Stimulated activated naive B cell treated with anti-CD40 and anti-IgM and Interleukin-4, amounts not matched to agents 10 μg/mL and 1 μg/mL and 100 μg/mL, for 72 hours (primary cell): ENCODE data around the gene VSIG4.
A peak's percentile ranks its signal among the peaks of the same experiment; 100 is the strongest.
"Not testable (repeated sequence)": the region's sequence is repeated elsewhere in the genome, so short reads cannot be mapped to it uniquely, and the experiment has no call there.

Experiments
- ATAC-seq, 2 donors: fragments of 150-1000 bp; cut with Tn5 transposase; replicated peaks; 2 replicates each; pipeline ENCODE4 v1.10.0; 2021; ENCODE audit warnings: moderate library complexity in 1 of 2
- DNase-seq: peaks from one replicate; pipeline ENCODE4 v3.0.0; 2021
- H3K27ac Mint-ChIP-seq: one replicate; pipeline ENCODE4 v1.8.0; 2022; ENCODE audit warnings: mild to moderate bottlenecking, mixed read lengths
- H3K27me3 Mint-ChIP-seq, 2 donors: one replicate each; pipeline ENCODE4 v1.8.0; 2022; ENCODE audit warnings: mixed read lengths in 2 of 2
- H3K36me3 Mint-ChIP-seq, 2 donors: one replicate each; pipeline ENCODE4 v1.8.0; 2022; ENCODE audit warnings: mixed read lengths in 2 of 2, mild to moderate bottlenecking in 1 of 2
- H3K4me1 Mint-ChIP-seq, 2 donors: one replicate each; pipeline ENCODE4 v1.8.0; 2022; ENCODE audit warnings: mixed read lengths in 2 of 2, mild to moderate bottlenecking in 1 of 2
- H3K4me3 Mint-ChIP-seq, 2 donors: one replicate each; pipeline ENCODE4 v1.8.0; 2022; ENCODE audit warnings: mild to moderate bottlenecking in 2 of 2, mixed read lengths in 2 of 2, moderate library complexity in 1 of 2
- H3K9me3 Mint-ChIP-seq, 2 donors: one replicate each; pipeline ENCODE4 v1.8.0; 2022; ENCODE audit warnings: mixed read lengths in 2 of 2, mild to moderate bottlenecking in 1 of 2

VSIG4 gene

DNA sequence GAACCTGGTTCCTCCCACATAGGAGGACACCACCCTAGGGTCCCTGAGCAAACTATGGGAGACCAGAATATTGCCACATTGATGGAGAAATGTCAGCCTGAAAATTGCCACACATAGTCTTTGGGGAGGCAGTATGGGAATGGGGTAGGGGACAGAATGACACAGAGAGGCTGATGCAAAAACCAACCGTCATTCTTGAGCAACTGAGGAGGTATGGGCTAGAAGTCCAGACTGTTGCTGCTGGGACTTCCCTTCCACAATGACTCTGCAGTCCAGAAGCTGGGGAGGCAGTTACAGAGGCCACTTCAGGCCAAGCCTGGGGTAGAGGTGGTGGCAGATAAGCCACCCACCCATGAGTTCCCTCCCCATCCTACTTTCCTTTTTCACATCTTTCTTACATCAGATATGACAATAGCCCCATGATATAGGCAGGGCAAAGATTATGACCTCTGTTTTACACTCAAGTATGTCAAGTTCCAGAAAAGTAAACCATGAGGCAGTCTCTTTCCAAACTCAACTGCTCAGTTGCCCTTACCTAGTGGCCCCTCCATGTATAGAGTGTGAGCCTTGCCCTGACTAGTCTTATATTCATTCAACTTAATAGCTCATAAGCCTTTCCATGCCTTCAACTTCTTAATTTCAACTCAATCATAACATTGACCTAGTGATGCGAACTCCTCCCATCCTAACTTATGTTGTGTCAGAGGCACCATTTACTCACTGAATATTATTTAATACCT lies 41.7 kb downstream of the VSIG4 start:
- H3K9me3 Mint-ChIP-seq = no peaks in the 10 kb centered on the region
- H3K4me3 Mint-ChIP-seq = no peak overlapping the region
- peaks cover 0 to 3% of the 10 kb centered on the region in 2 donors for H3K36me3 Mint-ChIP-seq
- H3K27ac Mint-ChIP-seq = no peak overlapping the region
- ATAC-seq = no peak
- H3K27me3 Mint-ChIP-seq = peaks cover 0 to 7% of the 10 kb centered on the region in 2 donors
- no peak for DNase-seq
- peaks cover 50 to 63% of the 10 kb centered on the region in 2 donors for H3K4me1 Mint-ChIP-seq

DNA sequence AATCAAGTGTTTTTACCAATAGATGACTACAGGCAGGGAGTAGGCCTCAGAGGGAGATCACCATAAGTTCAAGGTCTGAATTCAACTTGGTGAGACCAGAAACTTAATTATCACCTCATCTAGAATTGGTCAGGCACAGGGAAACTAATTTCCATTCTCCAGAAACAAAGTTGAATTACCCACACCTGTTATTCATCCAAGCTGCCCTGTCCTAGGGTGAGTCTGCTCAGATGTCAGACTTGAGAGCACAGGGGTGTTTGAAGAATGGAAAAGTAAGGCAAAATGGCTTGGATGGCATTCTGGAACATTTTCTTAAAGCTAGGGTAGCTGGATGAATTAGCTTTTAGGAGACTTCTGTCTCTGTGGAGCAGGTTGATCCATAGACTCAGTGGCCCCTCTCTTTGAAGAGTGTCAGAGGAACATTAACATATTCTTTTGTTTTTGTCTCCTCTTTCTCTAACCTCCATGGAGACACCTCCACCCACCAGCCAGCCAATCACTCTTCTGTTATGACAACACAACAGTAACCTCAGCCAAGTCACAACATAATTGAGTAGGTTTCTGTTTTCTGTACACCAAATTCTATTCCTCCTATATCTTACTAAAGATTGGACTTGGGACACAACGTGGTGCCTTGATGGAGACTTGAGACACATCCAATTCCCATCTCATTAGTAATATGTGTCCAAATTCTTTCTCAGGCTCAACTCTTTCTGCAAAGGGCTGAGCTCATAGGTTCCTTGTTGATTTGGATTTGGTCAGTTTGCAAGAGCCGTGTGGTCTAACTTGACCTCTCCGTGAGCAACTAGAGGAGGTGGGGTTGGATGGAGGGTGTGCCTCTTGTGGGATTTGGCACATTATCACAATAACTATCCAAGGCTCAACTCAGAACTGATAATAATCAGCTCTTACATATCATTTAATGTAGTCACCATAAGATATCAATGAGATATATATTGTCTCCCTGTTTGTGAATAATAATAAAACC lies 45.1 kb downstream of the VSIG4 start:
- H3K36me3 Mint-ChIP-seq = peaks cover 2 to 3% of the 10 kb centered on the region in 2 donors
- peaks cover 26 to 33% of the 10 kb centered on the region in 2 donors for H3K4me1 Mint-ChIP-seq
- no peak overlapping the region for H3K4me3 Mint-ChIP-seq
- no peaks in the 10 kb centered on the region for H3K9me3 Mint-ChIP-seq
- H3K27me3 Mint-ChIP-seq = peaks cover 0 to 8% of the 10 kb centered on the region in 2 donors
- no peak for DNase-seq
- ATAC-seq = peak in 1 of 2 donors; percentile 59
- H3K27ac Mint-ChIP-seq = peak overlapping the region; percentile 57

DNA sequence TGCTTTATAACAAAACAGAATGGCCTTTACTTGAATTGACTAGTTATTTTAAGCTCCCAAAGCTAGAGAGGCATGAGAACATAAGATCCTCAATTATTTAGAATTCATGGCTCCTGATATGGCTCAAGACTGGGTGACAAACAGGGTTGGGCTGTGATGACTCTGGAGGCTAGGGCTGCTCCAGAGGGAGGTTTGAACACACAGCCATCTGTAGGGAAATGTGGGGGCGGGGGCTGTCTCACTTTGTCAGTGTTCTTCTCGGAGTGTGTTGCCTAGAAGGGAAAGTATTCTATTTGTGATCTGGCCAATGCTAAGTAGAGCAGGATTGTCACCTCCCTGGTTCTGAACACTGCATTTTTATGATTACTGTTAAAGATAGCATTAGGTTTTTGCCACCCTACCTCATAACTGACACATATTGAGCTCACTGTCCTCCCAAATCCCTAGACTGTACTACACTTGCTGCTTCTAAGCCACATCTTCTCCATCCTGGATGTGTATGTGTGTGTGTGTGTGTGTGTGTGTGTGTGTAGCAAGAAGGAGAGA lies 45.9 kb downstream of the VSIG4 start:
- DNase-seq (no peak), ATAC-seq (peak in 1 of 2 donors; percentile 36)
- H3K27ac Mint-ChIP-seq = peak overlapping the region; percentile 57
- peaks cover 0 to 6% of the 10 kb centered on the region in 2 donors for H3K27me3 Mint-ChIP-seq
- no peak overlapping the region for H3K4me3 Mint-ChIP-seq
- peaks cover 21 to 24% of the 10 kb centered on the region in 2 donors for H3K4me1 Mint-ChIP-seq
- no peaks in the 10 kb centered on the region for H3K9me3 Mint-ChIP-seq
- H3K36me3 Mint-ChIP-seq = peaks cover 2 to 3% of the 10 kb centered on the region in 2 donors

DNA sequence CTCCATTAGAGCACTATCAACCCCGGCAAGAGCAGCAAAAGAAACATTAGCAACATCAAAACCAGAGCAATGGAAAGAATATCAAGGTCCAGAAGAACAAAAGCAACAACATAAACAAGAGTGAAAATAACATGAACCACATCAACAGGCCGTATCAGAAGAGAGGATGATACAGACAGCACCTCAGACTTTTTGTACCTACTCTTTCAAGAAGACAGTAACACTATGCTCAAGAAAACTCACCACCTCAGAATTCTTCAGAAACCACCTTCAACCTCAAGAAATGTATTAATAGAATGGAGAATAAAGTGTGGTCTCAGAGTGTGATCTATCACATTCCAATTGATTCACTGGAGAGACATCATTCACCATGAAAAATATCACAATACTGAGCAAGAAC lies 46.5 kb downstream of the VSIG4 start:
- Mint-ChIP-seq H3K4me3 (no peak overlapping the region), H3K36me3 (peaks cover 2 to 3% of the 10 kb centered on the region in 2 donors), H3K27me3 (peaks cover 0 to 6% of the 10 kb centered on the region in 2 donors), H3K27ac (no peak overlapping the region), H3K4me1 (peaks cover 18 to 20% of the 10 kb centered on the region in 2 donors), H3K9me3 (no peaks in the 10 kb centered on the region)
- ATAC-seq (peak in 1 of 2 donors; percentile 47), DNase-seq (no peak)

DNA sequence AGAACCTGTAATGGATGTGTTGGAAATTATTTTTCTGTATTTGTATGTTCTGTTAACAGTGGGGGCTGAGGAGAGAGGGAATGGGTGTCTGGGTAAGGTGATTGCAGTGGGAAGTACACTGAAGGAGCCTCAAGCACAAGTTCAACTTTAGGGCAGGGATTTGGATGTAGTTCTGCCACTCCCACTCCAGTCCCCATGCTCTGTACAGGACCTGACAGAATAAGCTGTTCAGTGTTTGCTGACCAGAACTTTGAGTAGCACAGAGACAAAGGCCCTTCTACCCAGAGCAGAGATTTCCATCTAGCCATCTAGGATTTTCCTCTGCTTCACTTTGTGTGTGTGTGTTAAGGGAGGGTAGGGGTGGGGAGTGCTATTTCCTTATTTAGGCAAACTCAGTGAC lies 49.2 kb downstream of the VSIG4 start:
- H3K27me3 Mint-ChIP-seq = peaks cover 0 to 6% of the 10 kb centered on the region in 2 donors
- no peak for ATAC-seq
- H3K9me3 Mint-ChIP-seq = no peaks in the 10 kb centered on the region
- peaks cover 2 to 3% of the 10 kb centered on the region in 2 donors for H3K36me3 Mint-ChIP-seq
- H3K27ac Mint-ChIP-seq = no peak overlapping the region
- H3K4me3 Mint-ChIP-seq = no peak overlapping the region
- H3K4me1 Mint-ChIP-seq = peaks cover 29 to 31% of the 10 kb centered on the region in 2 donors
- DNase-seq = no peak

DNA sequence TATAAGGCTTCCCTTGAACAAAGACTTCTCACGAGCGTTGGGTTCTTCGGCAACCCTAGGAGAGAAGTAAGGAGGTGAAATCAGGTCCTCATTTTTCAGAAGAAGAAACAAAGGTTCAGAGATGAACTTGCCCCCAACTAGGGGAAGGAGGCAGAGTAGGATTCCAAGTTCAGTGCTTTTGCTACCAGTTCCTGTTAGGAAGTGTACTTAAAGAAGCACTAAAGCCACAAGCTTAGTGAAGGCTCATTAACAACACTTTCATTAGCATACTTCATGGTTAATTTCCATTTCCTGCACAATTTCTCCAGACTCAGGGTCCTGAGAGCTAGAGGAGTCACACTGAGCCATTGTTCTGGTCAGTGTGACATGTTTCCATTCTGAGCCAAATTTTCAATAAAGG lies 52.1 kb downstream of the VSIG4 start:
- Mint-ChIP-seq H3K4me1 (peaks cover 18 to 24% of the 10 kb centered on the region in 2 donors), H3K27ac (peak overlapping the region; percentile 2), H3K9me3 (no peaks in the 10 kb centered on the region), H3K27me3 (no peaks in the 10 kb centered on the region), H3K36me3 (peaks cover 2 to 3% of the 10 kb centered on the region in 2 donors), H3K4me3 (no peak overlapping the region)
- DNase-seq (no peak), ATAC-seq (no peak)

DNA sequence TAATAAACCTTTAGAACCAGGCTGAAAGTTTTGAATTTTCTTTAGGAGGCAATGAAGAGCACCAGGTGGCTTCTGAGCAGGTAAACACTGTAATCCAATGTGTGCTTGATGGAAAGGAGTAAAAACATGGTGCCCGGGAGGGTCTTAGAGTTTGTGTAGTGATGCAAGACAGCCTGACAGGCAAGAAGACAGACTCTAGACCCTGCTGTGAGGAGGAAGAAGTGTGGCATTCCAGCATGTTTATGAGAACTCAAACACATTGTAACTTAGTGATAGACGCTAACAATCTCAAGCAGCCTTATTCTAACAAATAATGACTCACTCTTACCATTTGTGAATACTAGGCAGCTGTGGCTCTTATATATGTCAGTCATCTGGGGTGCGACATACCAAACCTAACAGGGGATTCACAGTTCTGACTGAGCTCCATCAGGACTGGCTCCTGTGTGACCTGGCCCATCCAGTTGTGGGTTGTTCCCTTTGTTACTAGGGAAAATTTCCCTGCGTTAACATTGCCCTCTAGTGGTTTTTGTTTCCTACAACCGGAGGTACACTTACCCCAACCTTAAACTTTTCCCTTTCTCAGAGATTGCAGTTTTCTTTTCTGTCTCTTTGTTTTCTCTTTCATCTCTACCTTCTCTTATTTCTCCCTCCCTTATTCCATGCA lies 53.8 kb downstream of the VSIG4 start:
- ATAC-seq (peak; percentile 99), DNase-seq (peak; percentile 50)
- Mint-ChIP-seq H3K27ac (peak overlapping the region; percentile 37), H3K9me3 (no peaks in the 10 kb centered on the region), H3K4me3 (no peak overlapping the region), H3K4me1 (peaks cover 21 to 33% of the 10 kb centered on the region in 2 donors), H3K36me3 (no peaks in the 10 kb centered on the region), H3K27me3 (peaks cover 0 to 6% of the 10 kb centered on the region in 2 donors)

DNA sequence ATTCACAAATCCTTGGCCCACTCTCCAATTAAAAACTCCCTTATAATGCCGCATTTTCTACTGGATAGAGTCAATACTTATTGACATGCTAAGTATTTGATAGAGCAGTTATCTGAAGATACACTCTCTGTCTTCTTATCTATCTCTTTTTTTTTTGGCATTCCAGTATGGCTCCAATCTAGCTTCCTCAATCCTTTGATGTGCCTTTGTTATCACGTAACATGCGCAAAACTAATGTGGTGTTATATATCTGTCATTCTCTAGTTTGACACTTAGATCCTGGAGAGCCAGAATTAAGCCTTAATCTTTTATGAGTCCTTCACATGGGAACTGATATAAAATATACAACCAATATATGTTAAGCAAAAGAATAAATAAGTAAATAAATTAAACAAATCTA lies 54.7 kb downstream of the VSIG4 start:
- Mint-ChIP-seq H3K27me3 (peaks cover 0 to 12% of the 10 kb centered on the region in 2 donors), H3K9me3 (no peaks in the 10 kb centered on the region), H3K4me3 (no peak overlapping the region), H3K36me3 (no peaks in the 10 kb centered on the region), H3K27ac (no peak overlapping the region), H3K4me1 (peaks cover 21 to 33% of the 10 kb centered on the region in 2 donors)
- ATAC-seq (no peak), DNase-seq (no peak)

DNA sequence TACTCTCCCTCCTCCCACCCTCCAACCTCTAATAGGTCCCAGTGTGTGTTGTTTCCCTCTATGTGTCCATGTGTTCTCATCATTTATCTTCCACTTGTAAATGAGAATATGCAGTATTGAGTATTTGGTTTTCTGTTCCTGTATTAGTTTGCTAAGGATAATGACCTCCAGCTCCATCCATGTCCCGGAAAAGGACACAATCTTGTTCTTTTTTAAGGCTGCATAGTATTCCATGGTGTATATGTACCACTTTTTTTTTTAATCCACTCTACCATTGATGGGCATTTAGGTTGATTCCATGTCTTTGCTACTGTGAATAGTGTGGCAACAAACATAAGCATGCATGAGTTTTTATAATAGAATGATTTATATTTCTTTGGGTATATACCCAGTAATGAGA lies 62.7 kb downstream of the VSIG4 start:
- DNase-seq, H3K9me3 Mint-ChIP-seq, H3K36me3 Mint-ChIP-seq, H3K4me3 Mint-ChIP-seq, H3K4me1 Mint-ChIP-seq, H3K27ac Mint-ChIP-seq, ATAC-seq: not testable (repeated sequence)
- H3K27me3 Mint-ChIP-seq = peaks cover 0 to 27% of the 10 kb centered on the region in 2 donors

DNA sequence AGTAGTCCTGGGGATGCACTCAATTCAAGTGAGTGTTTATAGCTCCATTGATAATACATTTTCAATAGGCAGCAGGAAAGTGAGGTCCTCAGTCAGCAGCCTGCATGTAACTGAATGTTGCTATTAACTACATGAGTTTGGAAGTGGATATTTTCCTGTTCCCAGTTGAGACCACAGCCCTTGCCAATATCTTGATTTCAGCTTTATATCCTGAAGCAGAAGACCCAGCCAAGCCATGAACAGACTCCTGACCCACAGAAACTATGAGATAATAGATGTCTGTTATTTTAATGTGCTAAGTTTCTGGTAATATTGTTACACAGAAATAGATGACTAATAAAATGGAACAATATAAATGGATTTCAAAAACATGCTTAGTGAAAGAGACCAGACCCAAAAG lies 63.7 kb downstream of the VSIG4 start:
- no peak for ATAC-seq
- no peak overlapping the region for H3K4me3 Mint-ChIP-seq
- no peak for DNase-seq
- peaks cover 0 to 30% of the 10 kb centered on the region in 2 donors for H3K27me3 Mint-ChIP-seq
- no peaks in the 10 kb centered on the region for H3K36me3 Mint-ChIP-seq
- peaks cover 0 to 5% of the 10 kb centered on the region in 2 donors for H3K4me1 Mint-ChIP-seq
- H3K27ac Mint-ChIP-seq = no peak overlapping the region
- no peaks in the 10 kb centered on the region for H3K9me3 Mint-ChIP-seq

DNA sequence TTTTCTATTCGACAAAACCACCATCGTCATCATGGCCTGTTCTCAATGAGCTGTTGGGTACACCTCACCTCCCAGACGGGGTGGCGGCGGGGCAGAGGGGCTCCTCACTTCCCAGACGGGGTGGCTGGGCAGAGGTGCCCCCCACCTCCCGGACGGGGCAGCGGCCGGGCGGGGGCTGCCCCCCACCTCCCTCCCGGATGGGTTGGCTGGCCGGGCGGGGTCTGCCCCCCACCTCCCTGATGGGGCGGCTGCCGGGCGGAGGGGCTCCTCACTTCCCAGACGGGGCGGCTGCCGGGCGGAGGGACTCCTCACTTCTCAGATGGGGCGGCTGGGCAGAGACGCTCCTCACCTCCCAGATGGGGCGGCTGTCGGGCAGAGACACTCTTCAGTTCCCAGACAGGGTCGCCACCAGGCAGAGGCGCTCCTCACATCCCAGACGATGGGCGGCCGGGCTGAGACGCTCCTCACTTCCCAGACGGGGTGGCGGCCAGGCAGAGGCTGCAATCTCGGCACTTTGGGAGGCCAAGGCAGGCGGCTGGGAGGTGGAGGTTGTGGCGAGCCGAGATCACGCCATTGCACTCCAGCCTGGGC lies 64.6 kb downstream of the VSIG4 start:
- H3K27ac Mint-ChIP-seq, H3K4me3 Mint-ChIP-seq, H3K4me1 Mint-ChIP-seq, DNase-seq, H3K9me3 Mint-ChIP-seq, ATAC-seq, H3K36me3 Mint-ChIP-seq: not testable (repeated sequence)
- peaks cover 0 to 23% of the 10 kb centered on the region in 2 donors for H3K27me3 Mint-ChIP-seq
